Stimulated activated CD4-positive, alpha-beta T cell treated with anti-CD3 and anti-CD28 coated beads, Interleukin-2, amount 100 ng/mL, for 24 hours (primary cell): ENCODE results near the gene OCA2.
"Not testable (repeated sequence)": the region's sequence is repeated elsewhere in the genome, so short reads cannot be mapped to it uniquely, and the experiment has no call there.

Experiments
- DNase-seq, 2 donors: peaks; one replicate each; pipeline ENCODE4 v3.0.0-alpha.2; 2020

Gene OCA2

DNA sequence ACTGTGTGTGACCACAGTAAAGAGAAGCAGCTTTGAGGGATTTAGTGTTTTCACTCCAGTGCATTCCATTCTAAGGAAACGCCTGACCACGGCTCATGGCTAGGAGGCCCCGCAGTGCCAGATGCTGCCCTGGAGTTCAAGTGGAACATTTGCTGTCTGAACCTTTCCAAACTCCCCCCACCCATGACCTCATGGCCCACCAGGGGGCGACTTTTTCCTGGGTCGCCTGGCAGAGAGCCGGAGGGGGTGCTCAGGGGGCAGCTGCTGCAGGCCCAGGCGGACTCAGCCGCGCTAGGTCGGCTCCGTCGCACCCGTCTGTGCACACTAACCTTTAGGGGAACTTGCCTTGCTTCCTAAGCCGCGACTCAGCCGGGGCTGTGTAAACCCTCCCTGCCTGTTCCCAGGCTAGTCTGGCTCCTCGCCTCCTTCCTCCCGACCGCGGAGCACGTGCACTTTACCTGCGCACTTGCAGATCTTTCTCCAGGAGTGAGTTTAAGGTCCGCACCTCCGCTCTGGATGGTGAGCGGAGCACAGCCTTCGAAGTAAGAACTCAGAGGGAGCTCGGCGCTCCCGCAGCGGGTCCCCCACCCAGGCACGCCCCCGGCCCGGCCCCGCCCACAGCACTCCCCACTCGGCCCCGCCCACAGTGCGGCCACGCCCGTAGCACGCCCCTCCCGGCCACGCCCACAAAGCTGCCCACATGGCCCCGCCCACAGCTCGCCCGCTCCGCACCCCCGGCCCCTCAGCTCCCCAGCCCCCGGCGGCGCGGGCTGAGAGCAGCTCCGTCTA lies at the start of gene OCA2:
Gene OCA2 (minus strand): TSS at position 550 of the 789 bp plus-strand sequence. CDS start 17,441 bp downstream, outside the sequence.
- DNase-seq, result peak; percentile 61 to 71

- DNase-seq, result no peak
These were observed 48.7 kb upstream of the OCA2 start for GRCh38 chr15:28147801-28148200.

GRCh38 chr15:28145419-28145818 lies 46.3 kb upstream of the OCA2 start:
- DNase-seq, result not testable (repeated sequence)

DNA sequence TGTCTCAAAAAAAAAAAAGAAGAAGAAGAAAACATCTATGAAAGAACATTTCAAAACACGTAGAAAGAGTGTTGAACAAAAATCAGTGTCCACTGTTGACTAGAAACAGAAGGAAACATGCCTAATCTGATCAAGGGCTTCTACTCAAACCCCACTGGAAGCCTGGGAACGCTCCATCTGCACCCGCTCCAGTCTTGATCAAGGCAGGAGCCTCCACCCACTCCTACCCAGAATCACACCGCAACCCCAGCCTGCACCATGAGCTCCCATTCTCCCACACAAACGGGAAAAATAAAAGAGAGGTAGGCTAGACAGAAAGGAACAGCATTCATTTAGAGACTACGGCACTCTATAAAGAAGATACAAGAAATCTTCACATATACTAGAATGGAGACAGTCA lies 40.9 kb upstream of the OCA2 start:
- no peak for DNase-seq

GRCh38 chr15:28137408-28138039 lies 38.4 kb upstream of the OCA2 start:
- DNase-seq, result not testable (repeated sequence)

- not testable (repeated sequence) for DNase-seq
These were observed 37.3 kb upstream of the OCA2 start for GRCh38 chr15:28136236-28136904.

DNA sequence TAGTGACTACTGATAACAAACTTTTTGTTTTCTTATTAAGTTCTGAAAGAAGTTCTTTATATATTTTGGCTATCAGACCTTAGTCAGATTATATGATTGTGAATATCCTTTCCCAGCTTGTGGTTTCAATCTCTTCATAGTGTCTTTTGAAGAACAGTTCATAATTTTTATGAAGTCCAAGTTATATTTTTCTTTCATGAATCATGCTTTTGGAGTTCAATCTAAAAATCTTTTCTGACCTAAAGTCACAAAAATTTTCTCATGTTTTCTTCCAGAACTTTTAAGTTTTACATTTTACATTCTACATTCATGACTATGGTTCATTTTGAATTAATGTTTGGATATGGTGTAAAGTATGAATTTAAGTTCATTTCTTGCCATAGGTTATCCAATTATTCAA lies 34.2 kb upstream of the OCA2 start:
- no peak for DNase-seq

GRCh38 chr15:28132524-28133275 lies 33.6 kb upstream of the OCA2 start:
- DNase-seq, result no peak

DNA sequence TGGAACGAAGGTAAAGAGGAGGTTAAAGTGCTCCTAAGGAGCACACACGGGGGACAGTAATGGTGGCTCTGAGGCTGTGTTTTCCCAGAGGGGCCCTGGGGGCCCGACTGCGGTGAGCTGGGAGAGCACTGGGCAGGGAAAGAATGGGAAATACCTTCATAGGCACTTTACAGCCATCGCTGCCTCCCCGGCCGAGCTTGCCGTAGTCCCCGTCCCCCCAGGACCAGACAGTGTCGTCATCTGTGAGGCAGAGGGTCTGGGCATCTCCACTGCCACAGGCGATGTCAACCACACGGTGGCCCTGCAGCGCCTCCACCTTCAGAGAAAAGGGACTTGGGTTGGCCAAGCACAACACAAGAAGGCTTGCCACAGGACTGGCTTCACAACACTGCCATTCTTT lies 32.8 kb upstream of the OCA2 start:
- DNase-seq, result no peak

DNA sequence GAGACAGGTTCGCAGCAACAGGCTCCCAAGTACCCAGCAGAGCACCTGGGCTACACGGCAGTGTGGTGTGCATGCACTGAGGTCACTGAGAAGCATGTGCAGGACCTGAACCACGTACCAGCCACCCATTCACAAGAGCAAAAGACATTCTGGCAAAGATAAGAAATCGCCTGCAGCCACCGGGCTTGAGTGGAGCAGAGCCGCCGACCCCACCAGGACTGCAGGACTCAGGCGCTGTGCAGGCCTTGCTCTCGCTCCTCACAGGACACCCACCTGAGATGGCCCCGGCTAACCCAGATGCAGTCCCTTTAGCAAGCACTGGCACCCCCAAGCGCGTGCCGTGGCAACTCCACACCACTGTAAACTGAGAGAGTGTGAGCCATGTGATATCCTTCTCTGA lies 32.3 kb upstream of the OCA2 start:
- DNase-seq, result no peak

- DNase-seq, result no peak
These were observed 31.5 kb upstream of the OCA2 start for GRCh38 chr15:28130651-28131050.

GRCh38 chr15:28129231-28129848 lies 30.2 kb upstream of the OCA2 start:
- DNase-seq, result no peak

DNA sequence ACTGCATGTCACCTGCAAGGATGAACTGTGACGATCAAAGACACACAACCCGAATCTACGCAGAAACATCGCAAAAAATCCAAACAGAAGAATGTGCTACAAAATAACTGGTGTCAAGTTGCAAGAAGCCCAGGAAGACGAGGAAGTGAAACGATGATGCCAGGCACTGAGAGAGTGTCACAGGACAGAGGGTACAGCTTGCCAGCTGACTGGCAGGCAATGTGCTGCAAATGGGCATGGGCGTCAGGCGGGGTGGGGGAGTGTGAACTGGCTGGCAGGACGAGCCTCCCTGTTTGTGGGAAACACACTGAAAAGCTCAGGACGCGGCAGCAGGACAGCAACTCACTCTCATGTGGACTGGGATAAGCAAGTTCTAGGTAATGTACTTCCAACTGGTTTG lies 28.9 kb upstream of the OCA2 start:
- DNase-seq, result no peak

- DNase-seq, result no peak
These were observed 27.9 kb upstream of the OCA2 start for GRCh38 chr15:28127036-28127435.

GRCh38 chr15:28125673-28126651 lies 26.8 kb upstream of the OCA2 start:
- no peak for DNase-seq

GRCh38 chr15:28124841-28125240 lies 25.7 kb upstream of the OCA2 start:
- no peak for DNase-seq

DNA sequence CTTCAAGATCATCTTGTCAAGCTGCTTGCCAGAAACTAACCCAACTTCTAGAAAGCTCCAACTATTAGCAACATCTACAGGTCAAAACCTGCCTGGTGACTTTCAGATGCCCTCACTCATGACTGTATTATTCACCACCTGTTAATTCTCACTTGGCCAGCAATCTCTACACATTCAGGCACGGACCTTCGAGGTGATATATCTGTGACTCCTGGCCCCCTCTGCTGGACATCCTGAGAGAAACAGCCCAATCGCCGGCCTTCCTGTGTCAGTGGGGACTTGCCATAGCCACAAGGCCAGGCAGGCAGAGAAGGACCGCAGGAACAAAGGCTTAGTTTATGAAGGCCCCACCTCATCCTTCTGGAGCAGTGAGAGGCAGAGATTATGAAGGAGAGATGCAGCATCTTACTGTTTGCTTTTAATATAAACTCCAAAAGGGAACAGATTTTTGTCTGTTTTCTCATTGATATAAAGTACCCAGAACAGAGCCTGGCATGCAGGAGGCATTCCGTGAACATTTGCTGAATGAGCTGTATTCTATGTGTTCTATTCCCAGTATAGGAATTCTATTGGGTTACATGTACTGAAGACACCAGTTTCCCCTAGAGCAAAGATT lies 24.4 kb upstream of the OCA2 start:
- peak; percentile 47 to 61 for DNase-seq

DNA sequence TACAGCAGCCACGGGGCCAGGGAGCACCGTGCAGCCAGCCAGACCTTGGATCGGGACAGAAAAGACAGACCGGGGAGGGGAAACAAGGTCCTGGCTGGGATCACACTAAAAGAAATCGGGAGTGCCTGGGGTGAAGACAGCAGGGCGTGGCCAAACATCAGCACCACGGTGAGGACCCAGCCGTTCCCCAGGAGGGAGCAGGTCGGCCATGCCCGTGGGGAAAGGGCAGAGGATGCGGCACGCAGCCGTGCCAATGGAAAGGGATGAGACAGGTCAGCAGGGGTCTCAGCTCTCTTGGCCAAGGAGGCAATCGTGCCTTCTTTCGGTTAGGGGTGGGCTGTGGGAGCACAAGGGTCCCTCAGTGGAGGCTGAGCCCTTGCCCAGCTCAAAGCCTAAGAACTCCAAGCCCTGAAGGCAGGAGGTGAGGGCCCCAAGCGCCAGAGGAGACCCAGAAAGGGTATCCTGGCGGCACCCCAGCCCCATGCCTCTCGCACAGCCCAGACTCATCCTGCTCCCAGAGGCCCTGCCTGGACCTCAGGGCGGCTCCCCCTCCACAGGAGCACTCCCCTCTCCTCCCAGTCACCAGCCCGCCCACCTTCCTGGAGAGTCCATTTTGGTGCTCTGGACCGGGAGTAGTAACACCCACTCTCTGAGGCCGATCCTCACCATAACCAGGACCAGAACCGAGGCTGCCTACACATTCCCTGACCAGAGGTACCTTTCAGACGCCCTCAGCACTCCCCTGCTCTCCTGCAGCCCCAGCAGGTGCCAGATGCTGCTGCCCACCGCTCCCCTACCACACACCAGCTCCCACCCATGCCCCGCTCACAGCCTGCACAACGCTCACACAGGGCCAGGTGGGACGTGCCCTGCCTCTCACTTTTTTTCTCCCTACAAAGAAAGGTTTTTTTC lies 23.2 kb upstream of the OCA2 start:
- no peak for DNase-seq

DNA sequence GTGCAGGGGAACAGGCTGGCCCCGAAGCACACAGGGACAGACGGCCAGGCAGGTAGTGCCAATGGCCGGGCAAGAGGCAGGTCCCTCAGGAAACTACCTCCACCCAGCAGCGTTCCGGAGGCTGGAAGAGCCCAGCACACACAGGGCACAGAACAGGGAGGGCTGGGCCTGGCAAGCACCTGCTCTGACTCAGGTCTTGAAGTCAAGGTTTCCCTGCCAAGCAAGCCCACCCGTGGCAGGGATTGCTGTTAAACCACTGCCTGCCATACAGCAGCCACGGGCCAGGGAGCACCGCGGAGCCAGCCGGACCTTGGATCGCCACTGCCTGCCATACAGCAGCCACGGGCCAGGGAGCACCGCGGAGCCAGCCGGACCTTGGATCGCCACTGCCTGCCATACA lies 22.5 kb upstream of the OCA2 start:
- not testable (repeated sequence) for DNase-seq

DNA sequence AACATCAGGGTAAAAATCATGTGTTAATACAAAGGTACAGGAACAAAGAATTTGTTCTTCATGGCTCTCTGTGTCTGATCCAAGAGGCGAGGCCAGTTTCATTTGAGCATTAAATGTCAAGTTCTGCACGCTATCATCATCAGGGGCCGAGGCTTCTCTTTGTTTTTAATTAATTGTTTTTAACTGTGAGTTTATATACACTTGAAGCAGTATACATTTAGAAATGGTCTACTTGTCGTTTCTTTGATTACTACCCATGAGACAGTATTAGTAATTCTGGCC lies 21.2 kb upstream of the OCA2 start:
- DNase-seq, result no peak
